AG10803 (cell line): ENCODE measurements around the gene CENPH.
A peak's percentile ranks its signal among the peaks of the same experiment; 100 is the strongest.
"Not testable (repeated sequence)": the region's sequence is repeated elsewhere in the genome, so short reads cannot be mapped to it uniquely, and the experiment has no call there.

Experiments
- DNase-seq: peaks from one replicate; pipeline ENCODE4 v3.0.0; 2010; ENCODE audit warnings: low read depth
- H3K4me3 ChIP-seq: 2 replicates; pipeline ENCODE4 v1.5.1; 2011; ENCODE audit warnings: mild to moderate bottlenecking, low read length, control low read depth
- CTCF ChIP-seq: conservative IDR thresholded peaks from 2 replicates; pipeline ENCODE4 v1.5.1; 2011; ENCODE audit warnings: mild to moderate bottlenecking, low read length, control low read depth, inconsistent platforms

CENPH gene

GRCh38 chr5:69170969-69171368 lies 18.4 kb upstream of the CENPH start:
- no peak for TF ChIP-seq CTCF
- no peak for DNase-seq
- no peak overlapping the region for H3K4me3 ChIP-seq

GRCh38 chr5:69181659-69182293 lies 7.6 kb upstream of the CENPH start:
- not testable (repeated sequence) for H3K4me3 ChIP-seq, DNase-seq

- DNase-seq = no peak
- TF ChIP-seq CTCF = no peak
- no peak overlapping the region for H3K4me3 ChIP-seq
Observed at GRCh38 chr5:69184621-69185020, 4.8 kb upstream of the CENPH start.

GRCh38 chr5:69187342-69187741 lies 2.0 kb upstream of the CENPH start:
- no peak overlapping the region for H3K4me3 ChIP-seq
- TF ChIP-seq CTCF = no peak
- no peak for DNase-seq

- DNase-seq = no peak
- peak overlapping the region; percentile 76 for H3K4me3 ChIP-seq
- no peak for TF ChIP-seq CTCF
Observed at GRCh38 chr5:69188811-69189161, 597 bp upstream of the CENPH start.

- H3K4me3 ChIP-seq = no peak overlapping the region
- no peak for TF ChIP-seq CTCF
- no peak for DNase-seq
Observed at GRCh38 chr5:69202497-69202896, 13.1 kb downstream of the CENPH start.

- no peak overlapping the region for H3K4me3 ChIP-seq
- TF ChIP-seq CTCF = no peak
- no peak for DNase-seq
Observed at GRCh38 chr5:69206528-69207190, 17.3 kb downstream of the CENPH start.
